HepG2 (cell line): Measurements from ENCODE around the gene LIF.

ENCODE experiments used
- HNF4G ChIP-seq, 2 experiments: sonication (generic) in 1 of 2; formaldehyde crosslinking in 1 of 2; IDR thresholded peaks; 2 replicates each; pipeline versions ENCODE4 v1.4.0 to v1.6.1; 2011 to 2020; ENCODE audit warnings: borderline replicate concordance in 2 of 2, low read depth in 2 of 2, mild to moderate bottlenecking in 2 of 2, low read length in 1 of 2, missing genetic modification reagents in 1 of 2, moderate library complexity in 1 of 2
- IRF2 ChIP-seq: IDR thresholded peaks from 2 replicates; pipeline ENCODE4 v1.6.1; 2018; ENCODE audit warnings: missing genetic modification reagents, missing compliant biosample characterization
- MXI1 ChIP-seq: IDR thresholded peaks from 3 replicates; pipeline ENCODE4 v1.6.1; 2012; ENCODE audit warnings: low read depth, low read length, inconsistent platforms, borderline replicate concordance
- SAP130 ChIP-seq: IDR thresholded peaks from 2 replicates; pipeline ENCODE4 v1.6.1; 2016; ENCODE audit warnings: low read depth

GRCh38 chr22:30248484-30248883 lies 1.9 kb upstream of the LIF start:
- no peak for TF ChIP-seq HNF4G (IDR thresholded peaks at IDR 0.05; ENCODE audit: borderline replicate concordance, low read depth, low read length)
- TF ChIP-seq HNF4G (CRISPR knock-in tag; IDR thresholded peaks at IDR 0.05; ENCODE audit: borderline replicate concordance, low read depth): no peak
- no peak for TF ChIP-seq MXI1
- TF ChIP-seq SAP130 (CRISPR knock-in tag): no peak
- no peak for TF ChIP-seq IRF2 (CRISPR knock-in tag)
